Stimulated activated CD8-positive, alpha-beta memory T cell treated with anti-CD3 and anti-CD28 coated beads, Interleukin-7, amount 100 ng/mL, for 24 hours (primary cell): ENCODE measurements around the gene MTARC2.

Experiments
- DNase-seq: peaks from one replicate; pipeline ENCODE4 v3.0.0-alpha.2; 2020; ENCODE audit warnings: low read depth

MTARC2 gene

DNA sequence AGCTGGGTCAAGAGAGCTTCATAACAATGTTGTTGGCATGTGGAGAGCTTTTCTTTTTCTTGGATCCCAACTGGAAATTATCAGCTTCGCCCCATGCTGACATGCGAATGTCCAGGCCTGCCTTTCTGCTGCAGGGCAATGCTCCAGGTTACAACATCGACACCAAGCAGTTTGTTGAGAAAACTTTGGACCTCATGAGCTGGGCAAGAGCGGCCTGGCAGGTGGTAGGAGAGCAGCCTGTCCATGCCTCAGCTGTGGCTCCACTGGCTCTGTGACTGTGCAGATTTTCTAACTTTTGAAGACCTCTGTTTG lies 80.0 kb downstream of the MTARC2 start:
- DNase-seq = no peak

GRCh38 chr1:220828950-220829586 lies 80.9 kb downstream of the MTARC2 start:
- no peak for DNase-seq

GRCh38 chr1:220833436-220833835 lies 85.3 kb downstream of the MTARC2 start:
- DNase-seq = no peak
